H1 (cell line): ENCODE results near the gene PRKD1. TPM values are rescaled to one million over a fixed set of nuclear protein-coding genes. Genes with fewer than 3 reads are reported as not detected.

Source experiments
- CTCF ChIA-PET: fragments of 300-600 bp; sonication (Branson Sonifier 250); formaldehyde crosslinking; loops from one replicate; lab custom pipeline; 2021; ENCODE audit not compliant: partially characterized antibody; lab: Charles Lee
- POLR2A ChIA-PET: fragments of 300-600 bp; sonication (Branson Sonifier 250); formaldehyde crosslinking; loops from one replicate; lab custom pipeline; 2021; ENCODE audit warnings: inconsistent platforms; ENCODE audit not compliant: partially characterized antibody; lab: Charles Lee
- DNase-seq, 2 experiments: peaks; one replicate each; pipeline versions ENCODE4 v3.0.0 to v3.0.0-alpha.2; 2010 to 2022; ENCODE audit warnings: low spot score in 2 of 2, low read depth in 1 of 2, mixed read lengths in 1 of 2
- FAIRE-seq: peaks from 2 replicates; lab custom pipeline; 2011; peaks lifted over from hg19 to GRCh38; lab: Jason Lieb, UNC
- H2AFZ ChIP-seq: 2 replicates; pipeline ENCODE4 v1.8.1; 2012; ENCODE audit warnings: low read length, inconsistent platforms
- H2AK5ac ChIP-seq: 2 replicates; pipeline ENCODE4 v1.6.1; 2013; ENCODE audit warnings: low read depth, low read length
- H2BK120ac ChIP-seq: replicated peaks from 2 replicates; pipeline ENCODE3; 2013; ENCODE audit warnings: low read depth, low read length, inconsistent platforms
- H2BK12ac ChIP-seq: 2 replicates; pipeline ENCODE4 v1.6.1; 2013; ENCODE audit warnings: low read depth, low read length
- H2BK15ac ChIP-seq: 2 replicates; pipeline ENCODE4 v1.6.1; 2013; ENCODE audit warnings: low read length
- H2BK20ac ChIP-seq: 2 replicates; pipeline ENCODE4 v1.6.1; 2013; ENCODE audit warnings: low read length
- H2BK5ac ChIP-seq: 2 replicates; pipeline ENCODE4 v1.6.1; 2013; ENCODE audit warnings: low read depth, low read length
- H3K14ac ChIP-seq: 2 replicates; pipeline ENCODE4 v1.6.1; 2013; ENCODE audit warnings: inconsistent platforms; ENCODE audit not compliant: insufficient read length
- H3K18ac ChIP-seq: 2 replicates; pipeline ENCODE4 v1.6.1; 2013; ENCODE audit warnings: low read length; ENCODE audit errors: extremely low read depth
- H3K23ac ChIP-seq: 2 replicates; pipeline ENCODE4 v1.6.1; 2013; ENCODE audit warnings: inconsistent platforms; ENCODE audit not compliant: insufficient read length
- H3K23me2 ChIP-seq: 2 replicates; pipeline ENCODE4 v1.6.1; 2013; ENCODE audit warnings: low read depth, low read length
- H3K27ac ChIP-seq: 2 replicates; pipeline ENCODE4 v1.6.1; 2011; ENCODE audit warnings: low read depth, low read length, inconsistent platforms
- H3K27me3 ChIP-seq, 4 experiments: replicated peaks in 1 of 4; 1 replicate in 1 of 4; 2 replicates in 3 of 4; pipeline versions ENCODE4 v1.6.1 to v1.8.1; 2011 to 2013; ENCODE audit warnings: low read length in 3 of 4, mild to moderate bottlenecking in 3 of 4, inconsistent platforms in 2 of 4, mixed read lengths in 2 of 4, moderate library complexity in 1 of 4; ENCODE audit not compliant: control insufficient read depth in 3 of 4, insufficient read depth in 3 of 4; ENCODE audit errors: extremely low read depth in 1 of 4
- H3K36me3 ChIP-seq, 4 experiments: 2 replicates each; pipeline versions ENCODE4 v1.6.1 to v1.8.1; 2011 to 2013; ENCODE audit warnings: mild to moderate bottlenecking in 4 of 4, low read length in 3 of 4, moderate library complexity in 2 of 4, control low read depth in 1 of 4, inconsistent platforms in 1 of 4; ENCODE audit not compliant: insufficient read depth in 4 of 4, control insufficient read depth in 2 of 4
- H3K4ac ChIP-seq: replicated peaks from 2 replicates; pipeline ENCODE3; 2013; ENCODE audit warnings: low read length, low read depth, mixed read lengths, inconsistent platforms; ENCODE audit not compliant: insufficient read length
- H3K4me1 ChIP-seq, 4 experiments: replicated peaks in 1 of 4; 1 replicate in 1 of 4; 2 replicates in 3 of 4; pipeline versions ENCODE4 v1.6.1 to v1.8.1; 2011 to 2013; ENCODE audit warnings: low read length in 3 of 4, inconsistent platforms in 2 of 4, mixed read lengths in 1 of 4; ENCODE audit not compliant: insufficient read depth in 4 of 4, control insufficient read depth in 3 of 4
- H3K4me2 ChIP-seq, 2 experiments: 2 replicates each; pipeline versions ENCODE4 v1.6.1 to v1.8.1; 2011 to 2013; ENCODE audit warnings: low read depth in 2 of 2, low read length in 2 of 2, control low read depth in 1 of 2, inconsistent platforms in 1 of 2, mild to moderate bottlenecking in 1 of 2; ENCODE audit not compliant: insufficient read depth in 1 of 2
- H3K4me3 ChIP-seq, 4 experiments: fragments of 200-600, 300-600 bp in 1 of 4; sonication (generic), shearing (Covaris generic), sonication (Bioruptor Twin) in 1 of 4; 2 replicates each; pipeline versions ENCODE4 v1.5.1 to v1.8.1; 2011 to 2016; ENCODE audit warnings: low read length in 4 of 4, low read depth in 3 of 4, control low read depth in 2 of 4, inconsistent platforms in 2 of 4, mild to moderate bottlenecking in 2 of 4, mixed read lengths in 1 of 4, moderate library complexity in 1 of 4; ENCODE audit not compliant: insufficient read depth in 2 of 4; ENCODE audit errors: extremely low read depth in 1 of 4
- H3K56ac ChIP-seq: replicated peaks from 2 replicates; pipeline ENCODE3; 2013; ENCODE audit warnings: low read depth, mild to moderate bottlenecking, mixed read lengths, low read length, inconsistent platforms; ENCODE audit not compliant: insufficient read length
- H3K79me1 ChIP-seq: 2 replicates; pipeline ENCODE4 v1.6.1; 2013; ENCODE audit warnings: low read depth, low read length, control low read depth
- H3K79me2 ChIP-seq, 2 experiments: 2 replicates each; pipeline versions ENCODE4 v1.6.1 to v1.8.1; 2012 to 2013; ENCODE audit warnings: low read length in 2 of 2, mild to moderate bottlenecking in 2 of 2, inconsistent platforms in 1 of 2; ENCODE audit not compliant: insufficient read depth in 2 of 2, control insufficient read depth in 1 of 2
- H3K9ac ChIP-seq, 4 experiments: replicated peaks in 1 of 4; 1 replicate in 1 of 4; 2 replicates in 3 of 4; pipeline versions ENCODE4 v1.6.1 to v1.8.1; 2011 to 2013; ENCODE audit warnings: low read depth in 3 of 4, low read length in 3 of 4, control low read depth in 2 of 4, mild to moderate bottlenecking in 2 of 4, moderate library complexity in 2 of 4, inconsistent platforms in 1 of 4; ENCODE audit errors: extremely low read depth in 1 of 4
- H3K9me3 ChIP-seq, 2 experiments: 2 replicates each; pipeline versions ENCODE4 v1.6.1 to v1.8.1; 2012 to 2013; ENCODE audit warnings: mild to moderate bottlenecking in 2 of 2, moderate library complexity in 2 of 2, control low read depth in 1 of 2, inconsistent platforms in 1 of 2, low read depth in 1 of 2, low read length in 1 of 2, mixed read lengths in 1 of 2; ENCODE audit not compliant: insufficient read depth in 2 of 2
- H4K20me1 ChIP-seq, 2 experiments: replicated peaks in 1 of 2; 2 replicates each; pipeline versions ENCODE3 to v1.8.1; 2011 to 2013; ENCODE audit warnings: inconsistent platforms in 2 of 2, low read length in 2 of 2, mild to moderate bottlenecking in 1 of 2; ENCODE audit not compliant: insufficient read depth in 2 of 2, control insufficient read depth in 1 of 2
- H4K5ac ChIP-seq: 2 replicates; pipeline ENCODE4 v1.6.1; 2013; ENCODE audit warnings: low read length, low read depth, mixed read lengths, inconsistent platforms; ENCODE audit not compliant: insufficient read length
- H4K8ac ChIP-seq: 2 replicates; pipeline ENCODE4 v1.8.0; 2013; ENCODE audit warnings: mild to moderate bottlenecking, moderate library complexity, low read length, inconsistent platforms; ENCODE audit not compliant: insufficient read depth; ENCODE audit errors: extremely low read depth
- H4K91ac ChIP-seq: replicated peaks from 2 replicates; pipeline ENCODE3; 2013; ENCODE audit warnings: low read length, mixed read lengths, inconsistent platforms; ENCODE audit not compliant: insufficient read length
- KDM1A ChIP-seq: fragments of 200-600, 300-600 bp; sonication (generic); IDR thresholded peaks from 2 replicates; pipeline ENCODE4 v1.7.1; 2016; ENCODE audit warnings: mild to moderate bottlenecking, low read length, borderline replicate concordance
- RAD21 ChIP-seq, 2 experiments: IDR thresholded peaks in 1 of 2; conservative IDR thresholded peaks in 1 of 2; 2 replicates each; pipeline ENCODE4 v1.6.1; 2011; ENCODE audit warnings: low read depth in 2 of 2, low read length in 2 of 2, improper control_type of control experiment in 1 of 2, inconsistent platforms in 1 of 2, mild to moderate bottlenecking in 1 of 2, moderate library complexity in 1 of 2
- polyA plus RNA-seq, 7 experiments: library from polyadenylated mRNA; depleted of rRNA in 3 of 7; stranded (reverse) in 5 of 7; unstranded in 2 of 7; fragments of >200 nt in 5 of 7; fragments of 200-250 nt in 2 of 7; gene quantifications; 1 replicate in 5 of 7; 2 replicates in 1 of 7; 4 replicates in 1 of 7; pipeline versions ENCODE4 v1.2.1 to v1.2.3, GENCODE V29; 2011 to 2013; ENCODE audit warnings: missing spikeins in 2 of 7, mixed read lengths in 2 of 7
- total RNA-seq: library from RNA; stranded (reverse); fragmentation: NEBNext Ultra II Directional; extraction: Animal tissue kit (Norgen Biotek cat#: 25700); gene quantifications from 2 replicates; pipeline ENCODE4 v1.2.1, GENCODE V29; 2021

Gene PRKD1
- total and polyA plus RNA-seq, 2 of the 8 experiments (the other 6 are each of a cell fraction or from before 2014, with no cell fraction given) = 3.6 to 6.8 TPM

DNA sequence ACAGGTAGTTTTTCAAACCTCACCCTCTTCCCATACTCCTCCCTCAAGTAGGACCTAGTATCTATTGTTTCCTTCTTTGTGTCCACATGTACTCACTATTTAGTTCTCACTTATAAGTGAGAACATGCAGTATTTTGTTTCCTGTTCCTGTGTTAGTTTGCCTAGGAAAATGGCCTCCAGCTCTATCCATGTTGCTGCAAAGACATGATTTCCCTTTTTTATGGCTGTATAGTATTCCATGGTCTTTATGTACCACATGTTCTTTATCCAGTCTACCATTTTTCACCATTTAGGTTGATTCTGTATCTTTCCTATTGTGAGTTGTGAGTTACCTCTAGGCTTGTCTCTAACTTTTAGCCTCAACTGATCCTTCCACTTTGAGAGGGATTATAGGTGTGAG, 310.7 kb downstream of the PRKD1 start:
- Histone ChIP-seq H4K20me1 (no peaks in the 10 kb centered on the region), H3K4me1 (no peaks in the 10 kb centered on the region; a peak in 1 of 7 replicates), H3K27me3 (no peaks in the 10 kb centered on the region), H3K23me2 (no peaks in the 10 kb centered on the region), H4K91ac (no peak overlapping the region), H3K36me3 (no peaks in the 10 kb centered on the region), H3K9ac (no peak overlapping the region), H2AK5ac (no peak overlapping the region), H3K18ac (no peak overlapping the region), H3K14ac (no peak overlapping the region), H3K4me3 (no peak overlapping the region), H3K79me1 (no peaks in the 10 kb centered on the region), H2BK5ac (no peak overlapping the region), H2BK20ac (no peak overlapping the region), H3K56ac (no peak overlapping the region), H2AFZ (no peak overlapping the region), H3K4ac (no peak overlapping the region), H2BK120ac (no peak overlapping the region), H4K8ac (no peak overlapping the region), H2BK15ac (no peak overlapping the region), H3K27ac (no peak overlapping the region), H3K4me2 (no peak overlapping the region), H2BK12ac (no peak overlapping the region), H4K5ac (no peak overlapping the region), H3K9me3 (peaks cover 0 to 3% of the 10 kb centered on the region in 2 experiments; a peak in 1 of 4 replicates), H3K79me2 (no peaks in the 10 kb centered on the region), H3K23ac (no peak overlapping the region)
- POLR2A ChIA-PET = no interaction called here
- TF ChIP-seq KDM1A = peak; percentile 38; the same call in 1 of the 2 replicates
- TF ChIP-seq RAD21 (IDR thresholded peaks at IDR 0.05 in 1 of 2, conservative IDR thresholded peaks at IDR 0.05 in 1 of 2; ENCODE audit: low read depth in 2 of 2, low read length in 2 of 2) = no peak
- FAIRE-seq (no peak), DNase-seq (no peak)
- CTCF ChIA-PET = no interaction called here
